WTC11 (cell line): ENCODE results near the gene NCSTN.

Experiments
- IRF2 ChIP-seq: sonication (generic); formaldehyde crosslinking; IDR thresholded peaks from 2 replicates; pipeline ENCODE4 v1.8.0; 2022; ENCODE audit warnings: low read depth, missing genetic modification reagents, borderline replicate concordance
- JUN ChIP-seq: sonication (generic); formaldehyde crosslinking; IDR thresholded peaks from 2 replicates; pipeline ENCODE4 v1.8.0; 2023; ENCODE audit warnings: mild to moderate bottlenecking, missing genetic modification reagents
- TF ChIP-seq, protein P1 (sequence below): sonication (generic); formaldehyde crosslinking; IDR thresholded peaks from 2 replicates; pipeline ENCODE4 v1.8.0; 2022; ENCODE audit warnings: mild to moderate bottlenecking, missing genetic modification reagents
- TF ChIP-seq, protein P2 (sequence below): sonication (generic); formaldehyde crosslinking; IDR thresholded peaks from 2 replicates; pipeline ENCODE4 v1.8.1; 2023; ENCODE audit warnings: mild to moderate bottlenecking, missing genetic modification reagents, moderate library complexity
- TF ChIP-seq, protein P3 (sequence below): fragments of 200-600 bp; IDR thresholded peaks from 2 replicates; pipeline ENCODE4 v1.8.0; 2022; ENCODE audit warnings: antibody characterized with exemption

DNA sequence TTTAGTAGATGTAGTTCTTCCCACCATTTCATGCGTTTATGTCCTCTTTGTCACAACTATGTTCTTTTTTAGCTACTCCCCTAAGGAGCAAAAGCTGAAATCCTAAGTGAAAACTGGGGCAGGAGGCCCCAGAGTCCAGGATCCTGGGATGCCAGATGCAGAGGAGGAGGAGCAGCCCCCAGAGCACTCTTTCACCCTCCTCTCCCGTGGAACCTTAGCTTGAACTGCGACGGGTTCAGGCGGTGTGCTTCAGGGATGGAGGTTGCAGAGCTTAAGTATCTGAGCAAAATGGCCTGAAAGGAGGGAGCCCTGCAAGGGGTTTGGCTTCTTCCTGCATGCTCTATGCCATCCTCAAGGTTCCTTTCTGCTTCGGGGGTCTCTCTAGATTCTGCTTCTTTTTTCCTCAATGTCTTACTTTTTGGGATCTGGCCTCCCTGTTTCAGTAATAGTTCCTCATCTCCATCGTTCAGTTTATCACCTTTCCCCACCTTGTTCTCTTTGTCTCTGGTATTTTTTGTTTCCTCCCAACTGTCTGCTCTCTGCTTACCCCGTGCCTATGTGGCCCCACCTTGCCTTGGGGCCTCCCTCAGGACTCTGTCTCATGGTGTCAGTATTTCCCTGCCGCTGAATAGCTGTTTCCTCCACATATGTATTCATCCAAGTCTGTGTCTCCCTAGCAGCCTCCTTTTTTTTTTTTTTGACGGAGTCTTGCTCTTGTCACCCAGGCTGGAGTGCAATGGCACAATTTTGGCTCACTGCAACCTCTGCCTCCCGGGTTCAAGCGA is 21.0 kb downstream of the NCSTN start:
- TF ChIP-seq JUN (CRISPR knock-in tag) (no peak), IRF2 (CRISPR knock-in tag) (no peak)
- TF ChIP-seq, protein P1, sequence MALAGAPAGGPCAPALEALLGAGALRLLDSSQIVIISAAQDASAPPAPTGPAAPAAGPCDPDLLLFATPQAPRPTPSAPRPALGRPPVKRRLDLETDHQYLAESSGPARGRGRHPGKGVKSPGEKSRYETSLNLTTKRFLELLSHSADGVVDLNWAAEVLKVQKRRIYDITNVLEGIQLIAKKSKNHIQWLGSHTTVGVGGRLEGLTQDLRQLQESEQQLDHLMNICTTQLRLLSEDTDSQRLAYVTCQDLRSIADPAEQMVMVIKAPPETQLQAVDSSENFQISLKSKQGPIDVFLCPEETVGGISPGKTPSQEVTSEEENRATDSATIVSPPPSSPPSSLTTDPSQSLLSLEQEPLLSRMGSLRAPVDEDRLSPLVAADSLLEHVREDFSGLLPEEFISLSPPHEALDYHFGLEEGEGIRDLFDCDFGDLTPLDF (CRISPR knock-in tag) = no peak
- TF ChIP-seq, protein P2, sequence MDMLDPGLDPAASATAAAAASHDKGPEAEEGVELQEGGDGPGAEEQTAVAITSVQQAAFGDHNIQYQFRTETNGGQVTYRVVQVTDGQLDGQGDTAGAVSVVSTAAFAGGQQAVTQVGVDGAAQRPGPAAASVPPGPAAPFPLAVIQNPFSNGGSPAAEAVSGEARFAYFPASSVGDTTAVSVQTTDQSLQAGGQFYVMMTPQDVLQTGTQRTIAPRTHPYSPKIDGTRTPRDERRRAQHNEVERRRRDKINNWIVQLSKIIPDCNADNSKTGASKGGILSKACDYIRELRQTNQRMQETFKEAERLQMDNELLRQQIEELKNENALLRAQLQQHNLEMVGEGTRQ (CRISPR knock-in tag) = no peak
- TF ChIP-seq, protein P3, sequence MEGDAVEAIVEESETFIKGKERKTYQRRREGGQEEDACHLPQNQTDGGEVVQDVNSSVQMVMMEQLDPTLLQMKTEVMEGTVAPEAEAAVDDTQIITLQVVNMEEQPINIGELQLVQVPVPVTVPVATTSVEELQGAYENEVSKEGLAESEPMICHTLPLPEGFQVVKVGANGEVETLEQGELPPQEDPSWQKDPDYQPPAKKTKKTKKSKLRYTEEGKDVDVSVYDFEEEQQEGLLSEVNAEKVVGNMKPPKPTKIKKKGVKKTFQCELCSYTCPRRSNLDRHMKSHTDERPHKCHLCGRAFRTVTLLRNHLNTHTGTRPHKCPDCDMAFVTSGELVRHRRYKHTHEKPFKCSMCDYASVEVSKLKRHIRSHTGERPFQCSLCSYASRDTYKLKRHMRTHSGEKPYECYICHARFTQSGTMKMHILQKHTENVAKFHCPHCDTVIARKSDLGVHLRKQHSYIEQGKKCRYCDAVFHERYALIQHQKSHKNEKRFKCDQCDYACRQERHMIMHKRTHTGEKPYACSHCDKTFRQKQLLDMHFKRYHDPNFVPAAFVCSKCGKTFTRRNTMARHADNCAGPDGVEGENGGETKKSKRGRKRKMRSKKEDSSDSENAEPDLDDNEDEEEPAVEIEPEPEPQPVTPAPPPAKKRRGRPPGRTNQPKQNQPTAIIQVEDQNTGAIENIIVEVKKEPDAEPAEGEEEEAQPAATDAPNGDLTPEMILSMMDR = no peak
